Stomach smooth muscle (tissue), 2 donors: ENCODE measurements around the gene JUN.
A peak's percentile ranks its signal among the peaks of the same experiment; 100 is the strongest.

Experiments
- H3K27ac ChIP-seq: one replicate; pipeline ENCODE4 v1.7.0; 2013; ENCODE audit warnings: mild to moderate bottlenecking, low read length, inconsistent platforms
- H3K27me3 ChIP-seq, 2 donors: one replicate each; pipeline ENCODE4 v1.7.0; 2013; ENCODE audit warnings: low read length in 2 of 2; ENCODE audit not compliant: insufficient read depth in 2 of 2, control insufficient read depth in 1 of 2
- H3K36me3 ChIP-seq, 2 donors: one replicate each; pipeline ENCODE4 v1.7.0; 2013; ENCODE audit warnings: low read length in 2 of 2; ENCODE audit not compliant: control insufficient read depth in 2 of 2, insufficient read depth in 2 of 2
- H3K4me1 ChIP-seq: one replicate; pipeline ENCODE4 v1.7.0; 2013; ENCODE audit warnings: low read length; ENCODE audit not compliant: control insufficient read depth, insufficient read depth
- H3K4me3 ChIP-seq, 2 donors: one replicate each; pipeline ENCODE4 v1.7.0; 2013; ENCODE audit warnings: low read length in 2 of 2
- H3K9ac ChIP-seq, 2 donors: one replicate each; pipeline ENCODE4 v1.7.0; 2013; ENCODE audit warnings: low read length in 2 of 2, mild to moderate bottlenecking in 1 of 2
- H3K9me3 ChIP-seq, 2 donors: one replicate each; pipeline ENCODE4 v1.7.0; 2013; ENCODE audit warnings: low read length in 2 of 2; ENCODE audit not compliant: control insufficient read depth in 2 of 2
- donor health status: healthy.
- donor health status: Pancreatic carcinoma.

The JUN gene

DNA sequence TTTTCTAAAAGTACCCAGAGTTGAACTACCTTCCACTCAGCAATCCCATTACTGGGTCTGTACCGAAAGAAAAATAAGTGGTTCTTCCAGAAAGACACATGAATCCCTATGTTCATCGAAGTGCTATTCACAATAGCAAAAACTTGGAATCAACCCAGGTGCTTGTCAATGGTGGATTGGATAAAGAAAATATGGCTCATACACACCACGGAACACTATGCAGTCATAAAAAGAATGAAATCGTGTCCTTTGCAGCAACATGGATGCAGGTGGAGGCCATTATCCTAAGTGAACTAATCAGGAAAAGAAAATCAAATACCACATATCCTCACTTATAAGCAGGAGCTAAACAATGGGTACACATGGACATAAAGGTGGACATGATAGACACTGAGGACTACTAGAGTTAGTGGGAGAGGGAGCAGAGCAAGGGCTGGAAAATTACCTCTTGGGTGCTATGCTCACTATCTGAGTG is 32.9 kb upstream of the JUN start:
- peak overlapping the region; percentile 61 to 85 for H3K4me3 ChIP-seq
- H3K9ac ChIP-seq = peak overlapping the region; percentile 78 to 92

DNA sequence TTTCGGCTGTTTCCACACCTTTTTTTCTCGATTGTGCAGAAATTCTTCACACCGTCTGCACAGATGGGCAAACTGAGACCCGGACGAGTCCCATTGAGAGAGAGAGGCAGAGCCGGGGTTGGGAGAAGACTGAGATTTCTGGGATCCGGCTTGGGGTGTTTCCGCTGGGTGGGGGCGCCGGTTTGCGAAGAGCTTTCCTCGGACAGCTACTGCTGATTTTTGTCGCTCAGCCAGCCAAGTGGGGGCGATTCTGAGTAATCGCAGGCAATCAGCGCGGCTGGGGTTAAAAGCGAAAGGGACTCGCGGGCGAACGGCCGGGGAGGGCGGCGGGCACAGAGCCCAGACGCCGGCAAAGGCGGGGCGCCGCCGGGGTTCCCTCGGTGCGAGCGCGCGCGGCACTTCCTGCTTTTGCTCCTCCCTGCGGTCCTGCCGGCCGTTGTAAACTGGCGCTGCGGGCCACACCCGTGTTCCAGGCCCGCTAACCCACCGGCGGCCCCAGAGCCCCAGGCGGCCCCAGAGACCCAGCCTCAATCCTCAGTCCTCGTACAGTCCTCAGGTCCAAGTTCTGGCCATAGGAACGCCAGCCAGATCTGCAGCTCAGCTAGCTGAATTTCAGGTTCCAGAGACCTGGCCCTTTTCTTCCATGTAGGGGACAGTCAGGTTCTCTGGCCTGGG is 32.4 kb upstream of the JUN start:
- no peaks in the 10 kb centered on the region for H3K27me3 ChIP-seq
- peak overlapping the region; percentile 94 for H3K27ac ChIP-seq
- peaks cover 24% of the 10 kb centered on the region for H3K4me1 ChIP-seq
- H3K9ac ChIP-seq = peak overlapping the region; percentile 78 to 92
- H3K36me3 ChIP-seq = no peaks in the 10 kb centered on the region
- no peaks in the 10 kb centered on the region for H3K9me3 ChIP-seq
- H3K4me3 ChIP-seq = peak overlapping the region; percentile 72 to 85

More for the DNA sequence above, 32.9 kb upstream of the JUN start:
- Histone ChIP-seq H3K27me3 (no peaks in the 10 kb centered on the region), H3K27ac (peak overlapping the region; percentile 94), H3K9me3 (no peaks in the 10 kb centered on the region), H3K4me1 (peaks cover 24% of the 10 kb centered on the region), H3K36me3 (no peaks in the 10 kb centered on the region)

DNA sequence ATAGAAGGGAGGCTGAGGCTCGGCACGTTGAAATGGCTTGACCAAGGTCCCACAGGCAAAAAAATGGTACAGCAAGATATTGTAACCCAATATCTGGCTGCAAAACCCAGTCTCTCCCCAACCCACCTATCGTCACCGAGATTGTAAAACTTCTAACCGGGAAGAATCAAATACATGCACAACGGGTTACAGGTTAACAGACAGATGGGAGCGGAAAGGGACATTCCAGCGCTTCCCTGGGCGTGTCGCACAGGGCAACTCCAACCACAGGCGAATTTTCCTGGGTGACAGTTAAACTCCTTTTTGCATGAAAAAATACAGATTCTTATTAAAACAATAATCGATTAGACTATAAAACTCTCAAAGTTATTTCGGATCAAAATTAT is 31.8 kb upstream of the JUN start:
- no peaks in the 10 kb centered on the region for H3K9me3 ChIP-seq
- H3K4me3 ChIP-seq = peak overlapping the region; percentile 72 to 85
- H3K27me3 ChIP-seq = no peaks in the 10 kb centered on the region
- no peaks in the 10 kb centered on the region for H3K36me3 ChIP-seq
- peak overlapping the region; percentile 78 to 80 for H3K9ac ChIP-seq
- H3K4me1 ChIP-seq = peaks cover 24% of the 10 kb centered on the region
- H3K27ac ChIP-seq = peak overlapping the region; percentile 94

DNA sequence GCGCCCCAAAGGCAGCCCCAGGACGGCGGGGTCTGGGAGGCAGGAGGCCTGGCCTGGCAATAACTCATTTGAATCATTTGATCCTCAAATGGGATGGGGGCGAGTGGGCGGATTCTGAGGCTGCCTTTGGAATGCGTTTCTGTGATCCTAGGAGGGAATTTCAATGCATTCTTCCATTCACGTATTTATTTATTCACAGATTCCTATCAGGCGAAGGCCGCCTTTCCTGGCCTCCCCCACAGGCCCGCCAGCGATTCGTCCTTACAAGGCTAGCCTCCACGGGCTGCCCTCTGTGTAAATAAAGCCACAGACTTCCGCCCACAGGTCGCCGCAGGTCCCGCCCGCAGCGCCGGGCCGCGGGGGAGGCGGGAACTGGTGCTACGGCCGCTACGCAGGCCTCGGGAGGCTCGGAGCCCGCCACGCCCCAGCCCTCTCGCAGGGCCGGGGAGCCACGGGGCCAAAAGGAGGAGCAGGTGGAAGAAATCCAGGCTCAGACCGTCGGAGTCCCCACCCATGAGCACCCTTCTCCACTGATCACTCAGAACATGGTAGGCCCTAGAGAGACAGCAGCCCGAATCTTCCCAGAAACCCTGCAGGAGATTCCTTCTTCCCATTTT is 31.3 kb upstream of the JUN start:
- peaks cover 24% of the 10 kb centered on the region for H3K4me1 ChIP-seq
- peak overlapping the region; percentile 78 to 80 for H3K9ac ChIP-seq

DNA sequence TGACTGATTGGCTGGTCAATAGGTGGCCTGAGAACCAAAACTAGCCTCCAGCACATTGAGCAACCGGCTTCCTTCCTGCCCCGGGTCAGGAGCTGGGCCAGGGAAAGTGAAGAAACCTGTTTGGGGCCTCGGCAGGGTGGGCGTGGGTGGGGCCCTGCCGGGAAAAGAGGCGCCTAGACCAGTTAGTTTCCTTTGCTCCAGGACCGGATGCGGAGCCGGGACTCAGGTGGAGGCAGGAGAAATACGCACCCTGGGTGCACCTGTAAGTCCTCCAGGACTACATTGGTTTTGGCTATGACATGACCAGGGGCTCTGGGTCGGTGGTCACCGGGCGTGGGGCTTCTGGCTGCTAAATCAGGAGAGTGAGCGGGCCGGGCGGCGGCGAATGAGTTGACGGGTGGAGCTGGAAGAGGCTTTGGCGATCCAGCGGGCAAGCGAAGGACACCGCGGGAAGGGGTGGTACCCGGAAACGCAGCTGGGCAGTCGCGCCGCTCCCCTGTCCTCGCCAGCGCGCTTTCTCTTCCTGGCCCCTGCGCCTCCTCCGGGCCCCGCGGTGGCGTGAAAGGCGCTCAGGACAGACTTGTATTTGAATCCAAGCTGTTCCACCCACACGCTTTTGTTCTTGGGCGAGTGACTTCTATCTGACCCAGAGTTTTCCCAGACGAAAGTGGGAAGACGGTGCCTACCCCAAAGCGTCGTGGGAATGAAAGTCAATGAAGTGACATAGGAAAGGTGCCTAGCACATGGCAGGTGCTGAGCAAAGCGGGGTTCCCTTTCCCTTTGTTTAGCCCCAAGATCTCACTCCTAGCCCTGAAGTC is 30.6 kb upstream of the JUN start:
- peak overlapping the region; percentile 78 to 80 for H3K9ac ChIP-seq
- H3K9me3 ChIP-seq = no peaks in the 10 kb centered on the region
- peak overlapping the region in 1 of 2 donors; percentile 85 for H3K4me3 ChIP-seq
- no peaks in the 10 kb centered on the region for H3K36me3 ChIP-seq
- H3K27ac ChIP-seq = peak overlapping the region; percentile 94
- H3K27me3 ChIP-seq = no peaks in the 10 kb centered on the region
- peaks cover 24% of the 10 kb centered on the region for H3K4me1 ChIP-seq

More for the DNA sequence above, 31.3 kb upstream of the JUN start:
- Histone ChIP-seq H3K36me3 (no peaks in the 10 kb centered on the region), H3K27me3 (no peaks in the 10 kb centered on the region), H3K4me3 (peak overlapping the region; percentile 72 to 85), H3K27ac (peak overlapping the region; percentile 94), H3K9me3 (no peaks in the 10 kb centered on the region)

DNA sequence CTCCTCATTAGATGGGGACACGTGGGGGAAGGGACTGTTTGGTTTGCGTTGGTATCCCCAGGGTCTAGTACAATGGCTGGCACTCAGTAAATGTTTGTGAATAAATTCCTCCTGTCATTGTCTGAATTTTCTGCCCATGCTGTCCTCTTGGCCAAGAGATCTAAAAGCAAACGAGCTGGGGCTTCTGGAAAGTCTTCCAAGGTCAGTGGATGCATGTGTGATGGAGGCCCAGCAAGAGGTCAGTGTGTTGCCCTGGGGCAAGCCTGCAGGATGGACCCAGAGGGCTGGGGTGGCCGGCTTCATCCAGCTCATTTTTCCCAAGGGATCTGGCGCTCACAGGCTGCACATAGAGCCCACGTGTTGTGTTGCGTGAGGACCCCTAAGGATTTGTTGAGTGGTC is 30.0 kb upstream of the JUN start:
- peak overlapping the region; percentile 46 for H3K27ac ChIP-seq
- H3K9ac ChIP-seq = no peak overlapping the region
- no peaks in the 10 kb centered on the region for H3K27me3 ChIP-seq
- H3K36me3 ChIP-seq = no peaks in the 10 kb centered on the region
- peaks cover 24% of the 10 kb centered on the region for H3K4me1 ChIP-seq
- no peak overlapping the region for H3K4me3 ChIP-seq
- H3K9me3 ChIP-seq = no peaks in the 10 kb centered on the region

DNA sequence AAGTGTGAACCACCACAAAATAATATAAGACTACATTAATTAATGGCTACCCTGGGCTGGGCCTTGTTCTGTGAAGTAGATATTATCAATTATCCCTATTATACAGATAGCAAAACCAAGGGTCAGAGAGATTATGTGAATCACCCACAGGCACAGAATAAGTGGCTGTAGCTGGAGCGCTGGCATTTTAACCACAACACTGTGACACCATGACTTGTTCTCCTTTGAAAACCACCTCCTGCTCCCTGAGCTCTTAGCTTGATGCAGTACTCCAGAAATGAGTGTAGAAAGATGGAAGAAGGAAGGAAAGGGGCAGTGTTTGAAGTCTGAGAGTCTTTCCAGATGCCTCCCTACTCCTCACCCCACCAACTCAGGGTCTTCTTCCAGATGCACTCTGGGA is 29.5 kb upstream of the JUN start:
- no peaks in the 10 kb centered on the region for H3K27me3 ChIP-seq
- no peaks in the 10 kb centered on the region for H3K36me3 ChIP-seq
- H3K9me3 ChIP-seq = no peaks in the 10 kb centered on the region
- peak overlapping the region; percentile 46 for H3K27ac ChIP-seq
- H3K4me1 ChIP-seq = peaks cover 24% of the 10 kb centered on the region
- H3K9ac ChIP-seq = no peak overlapping the region
- H3K4me3 ChIP-seq = no peak overlapping the region

DNA sequence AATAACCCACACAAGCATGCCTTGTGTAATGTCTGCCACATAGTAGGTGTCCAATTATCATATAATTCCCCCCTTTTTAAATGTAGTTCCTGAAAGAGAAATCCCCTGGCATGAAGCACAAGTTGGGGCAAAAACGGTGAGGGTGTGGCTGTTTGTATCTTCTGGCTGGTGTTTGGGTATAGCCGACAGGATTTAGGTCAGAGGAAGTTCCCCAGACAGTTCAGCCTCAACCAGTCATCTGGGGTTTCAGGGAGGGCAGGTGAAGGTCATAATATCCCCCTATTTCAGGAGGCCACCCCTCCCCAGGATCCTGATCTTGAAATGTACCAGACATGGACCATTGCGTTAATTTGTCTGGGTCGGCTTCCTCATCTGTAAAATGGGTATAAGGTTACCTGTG is 29.1 kb upstream of the JUN start:
- Histone ChIP-seq H3K9me3 (no peaks in the 10 kb centered on the region), H3K9ac (no peak overlapping the region), H3K27ac (peak overlapping the region; percentile 46), H3K27me3 (no peaks in the 10 kb centered on the region), H3K36me3 (no peaks in the 10 kb centered on the region), H3K4me1 (peaks cover 24% of the 10 kb centered on the region), H3K4me3 (no peak overlapping the region)

DNA sequence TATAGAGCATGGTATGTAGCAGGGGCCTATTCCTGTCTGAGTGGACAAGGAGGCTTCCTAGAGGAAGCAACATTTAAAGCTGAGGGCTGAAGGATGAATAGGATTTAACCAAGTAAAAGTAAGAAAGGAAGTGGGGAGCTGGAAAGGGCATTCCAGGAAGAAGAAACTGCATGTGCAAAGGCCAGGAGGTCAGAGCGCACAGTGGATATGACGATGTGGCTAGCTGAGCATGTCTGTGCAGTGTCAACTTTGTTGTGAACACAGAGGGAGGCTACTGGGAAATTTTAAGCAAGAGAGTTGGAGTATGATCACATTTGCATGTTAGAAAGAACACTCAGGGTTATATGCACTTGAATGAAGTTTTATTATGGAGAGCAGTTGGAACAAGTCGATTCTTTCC is 28.6 kb upstream of the JUN start:
- no peaks in the 10 kb centered on the region for H3K36me3 ChIP-seq
- peak overlapping the region; percentile 46 for H3K27ac ChIP-seq
- H3K4me1 ChIP-seq = peaks cover 24% of the 10 kb centered on the region
- H3K9ac ChIP-seq = no peak overlapping the region
- no peak overlapping the region for H3K4me3 ChIP-seq
- H3K27me3 ChIP-seq = no peaks in the 10 kb centered on the region
- H3K9me3 ChIP-seq = no peaks in the 10 kb centered on the region

DNA sequence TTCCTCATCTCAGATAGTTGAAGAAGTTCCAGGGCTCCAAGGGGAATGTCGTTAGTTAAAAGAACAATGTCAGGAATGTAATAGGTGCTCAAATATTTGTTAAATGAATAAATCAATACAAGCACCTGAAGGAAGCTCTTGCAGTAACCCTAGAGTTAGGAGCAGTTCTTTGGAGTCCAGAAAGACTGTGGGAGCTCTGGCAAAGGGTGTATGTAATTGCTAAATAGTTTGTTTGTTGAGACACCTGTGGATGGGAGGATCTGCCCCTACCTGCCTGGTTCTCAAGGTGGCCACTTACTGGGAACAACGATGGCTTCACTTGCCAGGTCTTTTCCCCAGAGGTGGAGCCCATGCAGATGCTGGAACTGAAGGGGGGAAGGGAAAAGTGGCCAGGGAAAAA is 27.5 kb upstream of the JUN start:
- H3K9ac ChIP-seq = no peak overlapping the region
- no peaks in the 10 kb centered on the region for H3K36me3 ChIP-seq
- H3K4me3 ChIP-seq = no peak overlapping the region
- no peaks in the 10 kb centered on the region for H3K9me3 ChIP-seq
- peaks cover 16% of the 10 kb centered on the region for H3K4me1 ChIP-seq
- H3K27ac ChIP-seq = no peak overlapping the region
- no peaks in the 10 kb centered on the region for H3K27me3 ChIP-seq
